Astrocyte (in vitro differentiated cells and primary cell): Measurements from ENCODE around the gene RPL18. TPM values are rescaled to one million over a fixed set of nuclear protein-coding genes. Genes with fewer than 3 reads are reported as not detected.

Experiments used
- DNase-seq: peaks from one replicate; pipeline ENCODE4 v3.0.0-alpha.2; 2010; ENCODE audit warnings: low read depth
- FAIRE-seq: peaks from 2 replicates; lab custom pipeline; 2011; peaks lifted over from hg19 to GRCh38; lab: Jason Lieb, UNC
- H2AFZ ChIP-seq: 2 replicates; pipeline ENCODE4 v1.6.0; 2012; ENCODE audit warnings: low read depth, low read length, inconsistent platforms
- H3K27ac ChIP-seq: 2 replicates; pipeline ENCODE4 v1.5.1; 2011; ENCODE audit warnings: low read depth, low read length, inconsistent platforms
- H3K27me3 ChIP-seq: 2 replicates; pipeline ENCODE4 v1.6.0; 2011; ENCODE audit warnings: low read length, inconsistent platforms; ENCODE audit not compliant: insufficient read depth
- H3K36me3 ChIP-seq: 2 replicates; pipeline ENCODE4 v1.5.1; 2011; ENCODE audit warnings: low read length, inconsistent platforms; ENCODE audit not compliant: insufficient read depth
- H3K4me1 ChIP-seq: 2 replicates; pipeline ENCODE4 v1.5.1; 2011; ENCODE audit warnings: low read length, inconsistent platforms; ENCODE audit not compliant: insufficient read depth
- H3K4me2 ChIP-seq: 2 replicates; pipeline ENCODE4 v1.6.0; 2012; ENCODE audit warnings: low read length, inconsistent platforms
- H3K4me3 ChIP-seq: 2 replicates; pipeline ENCODE4 v1.5.1; 2011; ENCODE audit warnings: low read depth, mild to moderate bottlenecking, low read length, inconsistent platforms; ENCODE audit not compliant: insufficient read depth
- H3K79me2 ChIP-seq: 2 replicates; pipeline ENCODE4 v1.6.0; 2012; ENCODE audit warnings: mild to moderate bottlenecking, low read length, inconsistent platforms; ENCODE audit not compliant: insufficient read depth
- H3K9ac ChIP-seq: 2 replicates; pipeline ENCODE4 v1.6.0; 2012; ENCODE audit warnings: mild to moderate bottlenecking, low read length, inconsistent platforms
- H3K9me3 ChIP-seq: 2 replicates; pipeline ENCODE4 v1.5.1; 2012; ENCODE audit warnings: low read depth, mild to moderate bottlenecking, low read length, inconsistent platforms; ENCODE audit not compliant: insufficient read depth
- H4K20me1 ChIP-seq: 2 replicates; pipeline ENCODE4 v1.6.0; 2012; ENCODE audit warnings: low read length, inconsistent platforms; ENCODE audit not compliant: insufficient read depth
- H3K27ac Mint-ChIP-seq: one replicate; pipeline ENCODE4 v1.8.0; 2021; ENCODE audit warnings: mild to moderate bottlenecking, mixed read lengths; ENCODE audit not compliant: unreplicated experiment
- H3K27me3 Mint-ChIP-seq: one replicate; pipeline ENCODE4 v1.8.0; 2021; ENCODE audit warnings: low read depth, mixed read lengths; ENCODE audit not compliant: unreplicated experiment
- H3K36me3 Mint-ChIP-seq: one replicate; pipeline ENCODE4 v1.8.0; 2021; ENCODE audit warnings: low read depth, mixed read lengths; ENCODE audit not compliant: unreplicated experiment
- H3K4me1 Mint-ChIP-seq: one replicate; pipeline ENCODE4 v1.8.0; 2021; ENCODE audit warnings: low read depth, mixed read lengths; ENCODE audit not compliant: unreplicated experiment
- H3K4me3 Mint-ChIP-seq: one replicate; pipeline ENCODE4 v1.8.0; 2021; ENCODE audit warnings: mild to moderate bottlenecking, moderate library complexity, mixed read lengths; ENCODE audit not compliant: unreplicated experiment
- H3K9me3 Mint-ChIP-seq: one replicate; pipeline ENCODE4 v1.8.0; 2021; ENCODE audit warnings: mild to moderate bottlenecking, mixed read lengths; ENCODE audit not compliant: unreplicated experiment
- EZH2 ChIP-seq: IDR thresholded peaks from 2 replicates; pipeline ENCODE4 v1.6.1; 2012; ENCODE audit warnings: mild to moderate bottlenecking, low read length, inconsistent platforms; ENCODE audit not compliant: insufficient read depth
- total RNA-seq: library from RNA; stranded (reverse); gene quantifications from 2 replicates; pipeline ENCODE4 v1.2.1, GENCODE V29; 2021
- TF ChIP-seq, protein P1 (sequence below): IDR thresholded peaks from 2 replicates; pipeline ENCODE4 v1.5.1; 2011; ENCODE audit warnings: low read depth, mild to moderate bottlenecking, inconsistent platforms, low read length, moderate library complexity; ENCODE audit not compliant: insufficient read depth

The RPL18 gene
- total RNA-seq, 1 donor from 2014 or later = 1,102 TPM

DNA sequence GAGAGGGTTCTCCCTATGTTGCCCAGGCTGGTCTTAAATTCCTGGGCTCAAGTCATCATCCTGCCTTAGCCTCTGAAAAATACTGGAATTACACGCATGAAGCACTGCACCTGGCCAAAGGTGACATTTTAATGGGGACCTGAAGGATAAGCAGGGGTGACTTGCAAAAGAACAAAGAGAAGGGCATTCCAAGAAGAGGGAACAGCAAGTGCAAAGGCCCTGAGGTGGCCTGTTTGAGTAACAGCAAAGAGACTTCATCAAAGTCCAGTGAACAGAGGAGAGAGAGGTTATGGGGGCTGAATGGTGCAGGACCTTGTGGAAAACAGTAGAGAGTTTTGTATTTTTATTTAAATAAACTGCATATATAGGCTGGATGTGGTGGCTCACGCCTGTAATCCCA is 22.9 kb upstream of the RPL18 start:
- no peak overlapping the region for H3K4me3 Mint-ChIP-seq
- H3K4me1 ChIP-seq = peaks cover 28% of the 10 kb centered on the region
- no peaks in the 10 kb centered on the region for H3K36me3 ChIP-seq
- no peak overlapping the region for H3K4me2 ChIP-seq
- FAIRE-seq (no peak), DNase-seq (no peak)
- no peaks in the 10 kb centered on the region for H4K20me1 ChIP-seq
- H3K9me3 ChIP-seq = no peaks in the 10 kb centered on the region
- H3K36me3 Mint-ChIP-seq = peaks cover 2% of the 10 kb centered on the region
- H3K9ac ChIP-seq = no peak overlapping the region
- TF ChIP-seq, protein P1, sequence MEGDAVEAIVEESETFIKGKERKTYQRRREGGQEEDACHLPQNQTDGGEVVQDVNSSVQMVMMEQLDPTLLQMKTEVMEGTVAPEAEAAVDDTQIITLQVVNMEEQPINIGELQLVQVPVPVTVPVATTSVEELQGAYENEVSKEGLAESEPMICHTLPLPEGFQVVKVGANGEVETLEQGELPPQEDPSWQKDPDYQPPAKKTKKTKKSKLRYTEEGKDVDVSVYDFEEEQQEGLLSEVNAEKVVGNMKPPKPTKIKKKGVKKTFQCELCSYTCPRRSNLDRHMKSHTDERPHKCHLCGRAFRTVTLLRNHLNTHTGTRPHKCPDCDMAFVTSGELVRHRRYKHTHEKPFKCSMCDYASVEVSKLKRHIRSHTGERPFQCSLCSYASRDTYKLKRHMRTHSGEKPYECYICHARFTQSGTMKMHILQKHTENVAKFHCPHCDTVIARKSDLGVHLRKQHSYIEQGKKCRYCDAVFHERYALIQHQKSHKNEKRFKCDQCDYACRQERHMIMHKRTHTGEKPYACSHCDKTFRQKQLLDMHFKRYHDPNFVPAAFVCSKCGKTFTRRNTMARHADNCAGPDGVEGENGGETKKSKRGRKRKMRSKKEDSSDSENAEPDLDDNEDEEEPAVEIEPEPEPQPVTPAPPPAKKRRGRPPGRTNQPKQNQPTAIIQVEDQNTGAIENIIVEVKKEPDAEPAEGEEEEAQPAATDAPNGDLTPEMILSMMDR = no peak
- no peak for TF ChIP-seq EZH2
- no peaks in the 10 kb centered on the region for H3K9me3 Mint-ChIP-seq
- no peaks in the 10 kb centered on the region for H3K27me3 ChIP-seq
- H3K27ac Mint-ChIP-seq = no peak overlapping the region
- H3K79me2 ChIP-seq = no peaks in the 10 kb centered on the region
- no peak overlapping the region for H3K4me3 ChIP-seq
- no peak overlapping the region for H3K27ac ChIP-seq
- H2AFZ ChIP-seq = no peak overlapping the region
- H3K4me1 Mint-ChIP-seq = peaks cover 7% of the 10 kb centered on the region
- peaks cover 4% of the 10 kb centered on the region for H3K27me3 Mint-ChIP-seq

DNA sequence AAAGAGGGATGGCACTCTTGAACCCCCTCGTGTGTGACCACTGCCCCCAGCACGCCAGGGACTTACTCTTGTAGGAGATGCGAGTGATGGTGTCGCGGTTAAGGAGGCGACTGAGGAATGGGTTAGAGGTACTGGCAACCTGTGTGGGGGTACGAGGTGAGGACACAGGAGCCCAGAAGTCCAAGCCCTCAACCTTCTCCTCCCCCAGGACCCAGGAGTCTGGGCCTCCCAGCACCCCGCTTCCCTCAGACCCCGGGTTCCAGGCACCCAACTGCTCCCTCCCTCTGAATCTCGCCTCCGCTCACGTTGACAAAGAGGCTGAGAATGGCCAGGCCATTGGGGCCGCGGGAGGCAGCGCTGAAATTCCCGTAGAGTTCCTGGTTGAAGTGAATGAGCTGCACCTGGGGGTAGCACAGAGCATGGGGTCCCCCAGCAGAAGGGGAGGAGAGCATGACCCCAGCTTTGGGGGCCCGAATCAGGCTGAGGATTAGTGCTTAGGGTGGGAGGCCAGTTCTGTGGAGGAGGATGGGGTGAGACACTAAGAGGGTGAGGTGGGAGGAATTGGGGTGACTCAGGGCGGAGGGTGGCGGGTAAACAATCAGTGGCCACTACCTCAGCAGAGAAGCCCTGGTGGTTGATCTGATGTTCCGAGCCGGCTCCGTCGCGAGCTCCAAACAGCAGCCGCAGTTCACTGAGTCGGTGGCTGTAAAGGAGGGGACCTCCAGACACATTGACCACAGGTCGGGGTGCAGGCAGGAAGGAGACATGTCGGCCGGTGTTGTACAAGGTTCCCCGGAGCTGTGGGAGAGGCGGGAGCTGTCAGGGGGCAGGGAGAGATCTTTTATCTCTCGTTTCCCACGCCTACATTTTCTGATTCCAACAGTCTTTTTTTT is 20.8 kb upstream of the RPL18 start:
- peaks cover 7% of the 10 kb centered on the region for H3K27me3 Mint-ChIP-seq
- TF ChIP-seq, protein P1 = no peak
- no peak for TF ChIP-seq EZH2
- no peaks in the 10 kb centered on the region for H3K9me3 Mint-ChIP-seq
- FAIRE-seq (no peak), DNase-seq (no peak)
- no peak overlapping the region for H3K27ac ChIP-seq
- H3K27me3 ChIP-seq = peaks cover 3% of the 10 kb centered on the region
- H3K4me3 ChIP-seq = no peak overlapping the region
- peaks cover 3% of the 10 kb centered on the region for H3K4me1 Mint-ChIP-seq
- peaks cover 24% of the 10 kb centered on the region for H3K4me1 ChIP-seq
- no peak overlapping the region for H3K9ac ChIP-seq
- no peaks in the 10 kb centered on the region for H3K9me3 ChIP-seq
- H3K4me3 Mint-ChIP-seq = no peak overlapping the region
- H3K27ac Mint-ChIP-seq = no peak overlapping the region
- H3K36me3 Mint-ChIP-seq = peaks cover 2% of the 10 kb centered on the region
- H2AFZ ChIP-seq = no peak overlapping the region
- H3K4me2 ChIP-seq = no peak overlapping the region
- no peaks in the 10 kb centered on the region for H3K36me3 ChIP-seq
- no peaks in the 10 kb centered on the region for H4K20me1 ChIP-seq
- H3K79me2 ChIP-seq = no peaks in the 10 kb centered on the region
